H1 (cell line): ENCODE data around the gene SLC2A4. TPM values are rescaled to one million over a fixed set of nuclear protein-coding genes. Genes with fewer than 3 reads are reported as not detected.

Source experiments
- CHD1 ChIP-seq: IDR thresholded peaks from 2 replicates; pipeline ENCODE4 v1.6.1; 2012; ENCODE audit warnings: low read depth, low read length, improper control_type of control experiment
- CREB1 ChIP-seq: IDR thresholded peaks from 2 replicates; pipeline ENCODE4 v1.6.1; 2012; ENCODE audit warnings: inconsistent platforms
- CTBP2 ChIP-seq: IDR thresholded peaks from 2 replicates; pipeline ENCODE4 v1.7.0; 2011; ENCODE audit warnings: borderline replicate concordance, mild to moderate bottlenecking, moderate library complexity, mixed read lengths, low read length; ENCODE audit not compliant: insufficient read depth, insufficient read length
- MAFK ChIP-seq: IDR thresholded peaks from 2 replicates; pipeline ENCODE4 v1.6.1; 2012; ENCODE audit warnings: low read depth, mild to moderate bottlenecking, improper control_type of control experiment, low read length
- SIX5 ChIP-seq: IDR thresholded peaks from 2 replicates; pipeline ENCODE4 v1.6.1; 2011; ENCODE audit warnings: mild to moderate bottlenecking, low read depth, low read length
- SP1 ChIP-seq: IDR thresholded peaks from 2 replicates; pipeline ENCODE4 v1.6.1; 2011; ENCODE audit warnings: low read depth, low read length
- TAF1 ChIP-seq: IDR thresholded peaks from 2 replicates; pipeline ENCODE4 v1.6.1; 2011; ENCODE audit warnings: mild to moderate bottlenecking, low read depth, low read length
- TBP ChIP-seq: IDR thresholded peaks from 2 replicates; pipeline ENCODE4 v1.6.1; 2011; ENCODE audit warnings: low read depth, low read length, improper control_type of control experiment
- polyA plus RNA-seq, 7 experiments: library from polyadenylated mRNA; depleted of rRNA in 3 of 7; stranded (reverse) in 5 of 7; unstranded in 2 of 7; fragments of >200 nt in 5 of 7; fragments of 200-250 nt in 2 of 7; gene quantifications; 1 replicate in 5 of 7; 2 replicates in 1 of 7; 4 replicates in 1 of 7; pipeline versions ENCODE4 v1.2.1 to v1.2.3, GENCODE V29; 2011 to 2013; ENCODE audit warnings: missing spikeins in 2 of 7, mixed read lengths in 2 of 7
- total RNA-seq: library from RNA; stranded (reverse); fragmentation: NEBNext Ultra II Directional; extraction: Animal tissue kit (Norgen Biotek cat#: 25700); gene quantifications from 2 replicates; pipeline ENCODE4 v1.2.1, GENCODE V29; 2021
- TF ChIP-seq, protein P1 (sequence below): fragments of 300-600 bp; sonication (generic); IDR thresholded peaks from 2 replicates; pipeline ENCODE4 v1.7.1; 2012; ENCODE audit warnings: low read length, moderate library complexity, mild to moderate bottlenecking, inconsistent platforms; ENCODE audit not compliant: insufficient replicate concordance
- TF ChIP-seq, protein P2 (sequence below): IDR thresholded peaks from 2 replicates; pipeline ENCODE4 v1.6.1; 2011; ENCODE audit warnings: low read length, improper control_type of control experiment
- TF ChIP-seq, protein P3 (sequence below): IDR thresholded peaks from 2 replicates; pipeline ENCODE4 v1.6.1; 2012; ENCODE audit warnings: inconsistent platforms

The SLC2A4 gene
- total and polyA plus RNA-seq, 2 of the 8 experiments (the other 6 are each of a cell fraction or from before 2014, with no cell fraction given): 5.7 to 6.9 TPM

DNA sequence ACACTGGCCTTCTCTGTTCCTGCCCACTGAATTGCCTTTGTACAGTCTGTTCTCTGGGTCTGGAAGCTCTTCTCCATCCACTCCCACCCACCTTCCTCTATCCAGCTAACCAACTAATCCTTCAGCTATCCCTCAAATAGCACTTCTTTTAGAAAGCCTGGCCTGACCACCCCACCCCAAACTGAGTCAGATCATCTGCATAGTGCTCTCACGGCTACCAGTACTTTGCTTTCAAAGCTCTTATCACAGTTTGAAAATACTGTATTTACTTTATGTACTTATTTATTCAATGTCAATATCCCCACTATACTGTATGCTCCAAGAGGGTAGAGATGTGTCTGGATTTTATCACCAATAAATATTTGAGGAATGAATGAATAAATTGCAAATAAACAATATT lies 14.7 kb upstream of the SLC2A4 start (continued):
- TF ChIP-seq, protein P1, sequence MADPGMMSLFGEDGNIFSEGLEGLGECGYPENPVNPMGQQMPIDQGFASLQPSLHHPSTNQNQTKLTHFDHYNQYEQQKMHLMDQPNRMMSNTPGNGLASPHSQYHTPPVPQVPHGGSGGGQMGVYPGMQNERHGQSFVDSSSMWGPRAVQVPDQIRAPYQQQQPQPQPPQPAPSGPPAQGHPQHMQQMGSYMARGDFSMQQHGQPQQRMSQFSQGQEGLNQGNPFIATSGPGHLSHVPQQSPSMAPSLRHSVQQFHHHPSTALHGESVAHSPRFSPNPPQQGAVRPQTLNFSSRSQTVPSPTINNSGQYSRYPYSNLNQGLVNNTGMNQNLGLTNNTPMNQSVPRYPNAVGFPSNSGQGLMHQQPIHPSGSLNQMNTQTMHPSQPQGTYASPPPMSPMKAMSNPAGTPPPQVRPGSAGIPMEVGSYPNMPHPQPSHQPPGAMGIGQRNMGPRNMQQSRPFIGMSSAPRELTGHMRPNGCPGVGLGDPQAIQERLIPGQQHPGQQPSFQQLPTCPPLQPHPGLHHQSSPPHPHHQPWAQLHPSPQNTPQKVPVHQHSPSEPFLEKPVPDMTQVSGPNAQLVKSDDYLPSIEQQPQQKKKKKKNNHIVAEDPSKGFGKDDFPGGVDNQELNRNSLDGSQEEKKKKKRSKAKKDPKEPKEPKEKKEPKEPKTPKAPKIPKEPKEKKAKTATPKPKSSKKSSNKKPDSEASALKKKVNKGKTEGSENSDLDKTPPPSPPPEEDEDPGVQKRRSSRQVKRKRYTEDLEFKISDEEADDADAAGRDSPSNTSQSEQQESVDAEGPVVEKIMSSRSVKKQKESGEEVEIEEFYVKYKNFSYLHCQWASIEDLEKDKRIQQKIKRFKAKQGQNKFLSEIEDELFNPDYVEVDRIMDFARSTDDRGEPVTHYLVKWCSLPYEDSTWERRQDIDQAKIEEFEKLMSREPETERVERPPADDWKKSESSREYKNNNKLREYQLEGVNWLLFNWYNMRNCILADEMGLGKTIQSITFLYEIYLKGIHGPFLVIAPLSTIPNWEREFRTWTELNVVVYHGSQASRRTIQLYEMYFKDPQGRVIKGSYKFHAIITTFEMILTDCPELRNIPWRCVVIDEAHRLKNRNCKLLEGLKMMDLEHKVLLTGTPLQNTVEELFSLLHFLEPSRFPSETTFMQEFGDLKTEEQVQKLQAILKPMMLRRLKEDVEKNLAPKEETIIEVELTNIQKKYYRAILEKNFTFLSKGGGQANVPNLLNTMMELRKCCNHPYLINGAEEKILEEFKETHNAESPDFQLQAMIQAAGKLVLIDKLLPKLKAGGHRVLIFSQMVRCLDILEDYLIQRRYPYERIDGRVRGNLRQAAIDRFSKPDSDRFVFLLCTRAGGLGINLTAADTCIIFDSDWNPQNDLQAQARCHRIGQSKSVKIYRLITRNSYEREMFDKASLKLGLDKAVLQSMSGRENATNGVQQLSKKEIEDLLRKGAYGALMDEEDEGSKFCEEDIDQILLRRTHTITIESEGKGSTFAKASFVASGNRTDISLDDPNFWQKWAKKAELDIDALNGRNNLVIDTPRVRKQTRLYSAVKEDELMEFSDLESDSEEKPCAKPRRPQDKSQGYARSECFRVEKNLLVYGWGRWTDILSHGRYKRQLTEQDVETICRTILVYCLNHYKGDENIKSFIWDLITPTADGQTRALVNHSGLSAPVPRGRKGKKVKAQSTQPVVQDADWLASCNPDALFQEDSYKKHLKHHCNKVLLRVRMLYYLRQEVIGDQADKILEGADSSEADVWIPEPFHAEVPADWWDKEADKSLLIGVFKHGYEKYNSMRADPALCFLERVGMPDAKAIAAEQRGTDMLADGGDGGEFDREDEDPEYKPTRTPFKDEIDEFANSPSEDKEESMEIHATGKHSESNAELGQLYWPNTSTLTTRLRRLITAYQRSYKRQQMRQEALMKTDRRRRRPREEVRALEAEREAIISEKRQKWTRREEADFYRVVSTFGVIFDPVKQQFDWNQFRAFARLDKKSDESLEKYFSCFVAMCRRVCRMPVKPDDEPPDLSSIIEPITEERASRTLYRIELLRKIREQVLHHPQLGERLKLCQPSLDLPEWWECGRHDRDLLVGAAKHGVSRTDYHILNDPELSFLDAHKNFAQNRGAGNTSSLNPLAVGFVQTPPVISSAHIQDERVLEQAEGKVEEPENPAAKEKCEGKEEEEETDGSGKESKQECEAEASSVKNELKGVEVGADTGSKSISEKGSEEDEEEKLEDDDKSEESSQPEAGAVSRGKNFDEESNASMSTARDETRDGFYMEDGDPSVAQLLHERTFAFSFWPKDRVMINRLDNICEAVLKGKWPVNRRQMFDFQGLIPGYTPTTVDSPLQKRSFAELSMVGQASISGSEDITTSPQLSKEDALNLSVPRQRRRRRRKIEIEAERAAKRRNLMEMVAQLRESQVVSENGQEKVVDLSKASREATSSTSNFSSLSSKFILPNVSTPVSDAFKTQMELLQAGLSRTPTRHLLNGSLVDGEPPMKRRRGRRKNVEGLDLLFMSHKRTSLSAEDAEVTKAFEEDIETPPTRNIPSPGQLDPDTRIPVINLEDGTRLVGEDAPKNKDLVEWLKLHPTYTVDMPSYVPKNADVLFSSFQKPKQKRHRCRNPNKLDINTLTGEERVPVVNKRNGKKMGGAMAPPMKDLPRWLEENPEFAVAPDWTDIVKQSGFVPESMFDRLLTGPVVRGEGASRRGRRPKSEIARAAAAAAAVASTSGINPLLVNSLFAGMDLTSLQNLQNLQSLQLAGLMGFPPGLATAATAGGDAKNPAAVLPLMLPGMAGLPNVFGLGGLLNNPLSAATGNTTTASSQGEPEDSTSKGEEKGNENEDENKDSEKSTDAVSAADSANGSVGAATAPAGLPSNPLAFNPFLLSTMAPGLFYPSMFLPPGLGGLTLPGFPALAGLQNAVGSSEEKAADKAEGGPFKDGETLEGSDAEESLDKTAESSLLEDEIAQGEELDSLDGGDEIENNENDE: no peak
- TF ChIP-seq SIX5: no peak
- TF ChIP-seq, protein P2, sequence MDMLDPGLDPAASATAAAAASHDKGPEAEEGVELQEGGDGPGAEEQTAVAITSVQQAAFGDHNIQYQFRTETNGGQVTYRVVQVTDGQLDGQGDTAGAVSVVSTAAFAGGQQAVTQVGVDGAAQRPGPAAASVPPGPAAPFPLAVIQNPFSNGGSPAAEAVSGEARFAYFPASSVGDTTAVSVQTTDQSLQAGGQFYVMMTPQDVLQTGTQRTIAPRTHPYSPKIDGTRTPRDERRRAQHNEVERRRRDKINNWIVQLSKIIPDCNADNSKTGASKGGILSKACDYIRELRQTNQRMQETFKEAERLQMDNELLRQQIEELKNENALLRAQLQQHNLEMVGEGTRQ: no peak
- TF ChIP-seq TBP: no peak
- TF ChIP-seq CREB1: no peak
- TF ChIP-seq SP1: no peak
- no peak for TF ChIP-seq CTBP2
- TF ChIP-seq, protein P3, sequence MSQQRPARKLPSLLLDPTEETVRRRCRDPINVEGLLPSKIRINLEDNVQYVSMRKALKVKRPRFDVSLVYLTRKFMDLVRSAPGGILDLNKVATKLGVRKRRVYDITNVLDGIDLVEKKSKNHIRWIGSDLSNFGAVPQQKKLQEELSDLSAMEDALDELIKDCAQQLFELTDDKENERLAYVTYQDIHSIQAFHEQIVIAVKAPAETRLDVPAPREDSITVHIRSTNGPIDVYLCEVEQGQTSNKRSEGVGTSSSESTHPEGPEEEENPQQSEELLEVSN: no peak
- no peak for TF ChIP-seq MAFK
- TF ChIP-seq CHD1: no peak
- no peak for TF ChIP-seq TAF1
